HCEC 1CT (cell line): ENCODE results near the gene GPC3.

Source experiments
- DNase-seq: peaks from one replicate; pipeline ENCODE4 v3.0.0-alpha.2; 2017

The GPC3 gene

GRCh38 chrX:133881007-133881406 lies 104.4 kb downstream of the GPC3 start:
- DNase-seq: no peak

- DNase-seq: no peak
These were observed 105.4 kb downstream of the GPC3 start for GRCh38 chrX:133880032-133880443.

GRCh38 chrX:133878710-133879109 lies 106.7 kb downstream of the GPC3 start:
- DNase-seq: no peak

- no peak for DNase-seq
These were observed 108.7 kb downstream of the GPC3 start for GRCh38 chrX:133876646-133877045.

- DNase-seq: no peak
These were observed 116.1 kb downstream of the GPC3 start for GRCh38 chrX:133869270-133869669.

GRCh38 chrX:133868682-133869081 lies 116.7 kb downstream of the GPC3 start:
- no peak for DNase-seq

GRCh38 chrX:133868250-133868649 lies 117.1 kb downstream of the GPC3 start:
- no peak for DNase-seq

GRCh38 chrX:133865761-133866471 lies 119.5 kb downstream of the GPC3 start:
- DNase-seq: no peak

- DNase-seq: no peak
These were observed 121.2 kb downstream of the GPC3 start for GRCh38 chrX:133864236-133864635.

GRCh38 chrX:133859860-133860259 lies 125.5 kb downstream of the GPC3 start:
- DNase-seq: no peak

- DNase-seq: no peak
These were observed 126.1 kb downstream of the GPC3 start for GRCh38 chrX:133859336-133859735.

GRCh38 chrX:133857640-133858269 lies 127.6 kb downstream of the GPC3 start:
- DNase-seq: no peak

GRCh38 chrX:133856819-133857218 lies 128.6 kb downstream of the GPC3 start:
- DNase-seq: no peak

GRCh38 chrX:133854290-133854689 lies 131.1 kb downstream of the GPC3 start:
- no peak for DNase-seq

- no peak for DNase-seq
These were observed 132.5 kb downstream of the GPC3 start for GRCh38 chrX:133852837-133853356.

GRCh38 chrX:133852401-133852800 lies 133.0 kb downstream of the GPC3 start:
- DNase-seq: no peak

- DNase-seq: no peak
These were observed 135.0 kb downstream of the GPC3 start for GRCh38 chrX:133850399-133850798.

GRCh38 chrX:133849676-133850075 lies 135.7 kb downstream of the GPC3 start:
- DNase-seq: no peak

GRCh38 chrX:133847340-133847994 lies 137.9 kb downstream of the GPC3 start:
- DNase-seq: no peak

GRCh38 chrX:133846311-133846710 lies 139.1 kb downstream of the GPC3 start:
- DNase-seq: no peak

GRCh38 chrX:133840415-133840814 lies 145.0 kb downstream of the GPC3 start:
- DNase-seq: no peak

- no peak for DNase-seq
These were observed 146.4 kb downstream of the GPC3 start for GRCh38 chrX:133838761-133839676.

- DNase-seq: no peak
These were observed 148.3 kb downstream of the GPC3 start for GRCh38 chrX:133837091-133837490.
